CD14-positive monocyte (primary cell): ENCODE measurements around the gene CEACAM16. TPM values are rescaled to one million over a fixed set of nuclear protein-coding genes. Genes with fewer than 3 reads are reported as not detected.

Experiments used
- DNase-seq, 3 donors: peaks; one replicate each; pipeline ENCODE4 v3.0.0-alpha.2; 2011 to 2022
- H2AFZ ChIP-seq: 2 replicates; pipeline ENCODE4 v1.6.0; 2012; ENCODE audit warnings: mild to moderate bottlenecking, low read depth, low read length, inconsistent platforms; ENCODE audit not compliant: insufficient read depth, poor library complexity, severe bottlenecking
- H3K27ac ChIP-seq, 2 donors: 1 replicate in 1 of 2; 2 replicates in 1 of 2; pipeline ENCODE4 v1.5.1; 2012 to 2013; ENCODE audit warnings: low read length in 2 of 2, control low read depth in 1 of 2, inconsistent platforms in 1 of 2, low read depth in 1 of 2, mild to moderate bottlenecking in 1 of 2
- H3K27me3 ChIP-seq, 2 donors: one replicate each; pipeline versions ENCODE4 v1.6.0 to v1.6.1; 2011 to 2013; ENCODE audit warnings: low read length in 2 of 2; ENCODE audit not compliant: control insufficient read depth in 2 of 2, insufficient read depth in 2 of 2
- H3K36me3 ChIP-seq, 2 donors: replicated peaks in 1 of 2; 1 replicate in 1 of 2; 2 replicates in 1 of 2; pipeline versions ENCODE4 v1.5.1 to v1.6.1; 2012 to 2013; ENCODE audit warnings: low read length in 2 of 2, control low read depth in 1 of 2, inconsistent platforms in 1 of 2, mild to moderate bottlenecking in 1 of 2; ENCODE audit not compliant: insufficient read depth in 2 of 2, control insufficient read depth in 1 of 2
- H3K4me1 ChIP-seq, 2 donors: 1 replicate in 1 of 2; 2 replicates in 1 of 2; pipeline versions ENCODE4 v1.5.1 to v1.6.1; 2012 to 2013; ENCODE audit warnings: low read length in 2 of 2, control low read depth in 1 of 2, inconsistent platforms in 1 of 2, mild to moderate bottlenecking in 1 of 2, moderate library complexity in 1 of 2; ENCODE audit not compliant: insufficient read depth in 2 of 2, control insufficient read depth in 1 of 2
- H3K4me2 ChIP-seq: replicated peaks from 2 replicates; pipeline ENCODE3; 2012; ENCODE audit warnings: low read length, moderate library complexity, mild to moderate bottlenecking; ENCODE audit not compliant: poor library complexity, severe bottlenecking; ENCODE audit errors: extremely low read depth
- H3K4me3 ChIP-seq, 3 experiments: fragments of 200-600 bp in 1 of 3; sonication (generic) in 1 of 3; replicated peaks in 1 of 3; 1 replicate in 2 of 3; 2 replicates in 1 of 3; pipeline ENCODE4 v1.5.1; 2011 to 2013; ENCODE audit warnings: low read length in 3 of 3, mild to moderate bottlenecking in 3 of 3, control low read depth in 2 of 3, low read depth in 2 of 3, inconsistent platforms in 1 of 3, moderate library complexity in 1 of 3
- H3K79me2 ChIP-seq: 2 replicates; pipeline ENCODE4 v1.6.0; 2012; ENCODE audit warnings: mild to moderate bottlenecking, control low read depth, inconsistent platforms, low read length, moderate library complexity; ENCODE audit not compliant: insufficient read depth
- H3K9ac ChIP-seq: 2 replicates; pipeline ENCODE4 v1.6.0; 2017; ENCODE audit warnings: low read length, mild to moderate bottlenecking; ENCODE audit not compliant: insufficient read depth, poor library complexity, severe bottlenecking
- H3K9me3 ChIP-seq, 2 donors: replicated peaks in 1 of 2; 1 replicate in 1 of 2; 2 replicates in 1 of 2; pipeline versions ENCODE4 v1.5.1 to v1.6.1; 2012 to 2013; ENCODE audit warnings: low read length in 2 of 2, control low read depth in 1 of 2; ENCODE audit not compliant: control insufficient read depth in 1 of 2, insufficient read depth in 1 of 2
- H4K20me1 ChIP-seq: 2 replicates; pipeline ENCODE4 v1.6.0; 2012; ENCODE audit warnings: mild to moderate bottlenecking, low read length, control low read depth, moderate library complexity; ENCODE audit not compliant: insufficient read depth
- H3K27ac Mint-ChIP-seq, 7 donors: one replicate each; pipeline ENCODE4 v1.8.0; 2020; ENCODE audit warnings: mild to moderate bottlenecking in 7 of 7, mixed read lengths in 7 of 7, moderate library complexity in 6 of 7, inconsistent platforms in 2 of 7
- H3K27me3 Mint-ChIP-seq, 3 donors: one replicate each; pipeline ENCODE4 v1.8.0; 2021 to 2022; ENCODE audit warnings: low read depth in 3 of 3, mild to moderate bottlenecking in 3 of 3, mixed read lengths in 3 of 3, moderate library complexity in 3 of 3, inconsistent platforms in 1 of 3
- H3K36me3 Mint-ChIP-seq, 2 donors: one replicate each; pipeline ENCODE4 v1.8.0; 2020; ENCODE audit warnings: mixed read lengths in 2 of 2, inconsistent platforms in 1 of 2, mild to moderate bottlenecking in 1 of 2
- H3K4me1 Mint-ChIP-seq: one replicate; pipeline ENCODE4 v1.8.0; 2020; ENCODE audit warnings: mild to moderate bottlenecking, mixed read lengths
- H3K4me3 Mint-ChIP-seq, 2 donors: one replicate each; pipeline ENCODE4 v1.8.0; 2020; ENCODE audit warnings: mild to moderate bottlenecking in 2 of 2, mixed read lengths in 2 of 2, moderate library complexity in 1 of 2
- H3K9me3 Mint-ChIP-seq, 7 donors: one replicate each; pipeline ENCODE4 v1.8.0; 2020 to 2022; ENCODE audit warnings: mixed read lengths in 7 of 7, mild to moderate bottlenecking in 6 of 7, moderate library complexity in 6 of 7, inconsistent platforms in 2 of 7
- CTCF ChIP-seq: fragments of 200-600 bp; IDR thresholded peaks from one replicate; pipeline ENCODE4 v1.8.0; 2022; ENCODE audit warnings: antibody characterized with exemption, mild to moderate bottlenecking
- WGBS: methylation state at CpG from one replicate; pipeline ENCODE4 v1.1.5; 2013; ENCODE audit warnings: missing lambda C conversion rate; ENCODE audit not compliant: insufficient coverage; 5-methylcytosine and 5-hydroxymethylcytosine counted together
- intact Hi-C, 2 donors: fragments of 100-400 bp; cut with micrococcal nuclease; formaldehyde crosslinking; loops; one replicate each; pipeline versions ENCODE4 v1.15.0 to v1.15.1; 2023
- polyA plus RNA-seq, 3 donors: library from polyadenylated mRNA; depleted of rRNA in 1 of 3; unstranded in 2 of 3; stranded (reverse) in 1 of 3; fragments of 300-500 nt in 2 of 3; fragments of >200 nt in 1 of 3; fragmentation: Illumina TruSeq in 2 of 3; gene quantifications; 1 replicate in 2 of 3; 2 replicates in 1 of 3; pipeline ENCODE4 v1.2.3, GENCODE V29; 2012 to 2021

The CEACAM16 gene
- polyA plus RNA-seq, 3 donors: not detected

- no peaks in the 10 kb centered on the region for H4K20me1 ChIP-seq
- H3K9ac ChIP-seq: no peak overlapping the region
- H3K36me3 ChIP-seq: peaks cover 47 to 66% of the 10 kb centered on the region in 2 donors
- Mint-ChIP-seq H3K27me3 (peaks cover 0 to 6% (median 1%) of the 10 kb centered on the region in 3 donors), H3K9me3 (no peaks in the 10 kb centered on the region), H3K4me3 (no peak overlapping the region), H3K27ac (no peak overlapping the region), H3K36me3 (peaks cover 48 to 58% of the 10 kb centered on the region in 2 donors), H3K4me1 (peaks cover 6% of the 10 kb centered on the region)
- H3K4me2 ChIP-seq: no peak overlapping the region
- DNase-seq: no peak
- no peaks in the 10 kb centered on the region for H3K27me3 ChIP-seq
- TF ChIP-seq CTCF: no peak
- no peak overlapping the region for H2AFZ ChIP-seq
- H3K27ac ChIP-seq: no peak overlapping the region
- no peaks in the 10 kb centered on the region for H3K79me2 ChIP-seq
- H3K9me3 ChIP-seq: no peaks in the 10 kb centered on the region
- intact Hi-C loops: no loop called here
- WGBS: 96% methylated on average over 4 of the region's 7 CpGs
- H3K4me3 ChIP-seq: no peak overlapping the region
- no peaks in the 10 kb centered on the region for H3K4me1 ChIP-seq
These were observed 37.0 kb upstream of the CEACAM16 start for GRCh38 chr19:44661904-44662303.

GRCh38 chr19:44662691-44663385 is 36.1 kb upstream of the CEACAM16 start:
- no peak for DNase-seq
- no peaks in the 10 kb centered on the region for H3K79me2 ChIP-seq
- no peak overlapping the region for H3K4me3 Mint-ChIP-seq
- H3K9me3 Mint-ChIP-seq: no peaks in the 10 kb centered on the region
- H3K9ac ChIP-seq: no peak overlapping the region
- no peaks in the 10 kb centered on the region for H3K27me3 ChIP-seq
- H3K4me1 Mint-ChIP-seq: no peaks in the 10 kb centered on the region
- no peaks in the 10 kb centered on the region for H3K9me3 ChIP-seq
- H2AFZ ChIP-seq: no peak overlapping the region
- peaks cover 45 to 52% of the 10 kb centered on the region in 2 donors for H3K36me3 Mint-ChIP-seq
- intact Hi-C loops: no loop called here
- no peaks in the 10 kb centered on the region for H4K20me1 ChIP-seq
- no peak overlapping the region for H3K4me2 ChIP-seq
- H3K4me3 ChIP-seq: no peak overlapping the region
- 96% methylated on average over 6 of the region's 7 CpGs for WGBS
- no peak overlapping the region for H3K27ac Mint-ChIP-seq
- no peaks in the 10 kb centered on the region for H3K4me1 ChIP-seq
- TF ChIP-seq CTCF: no peak
- peaks cover 0 to 4% (median 1%) of the 10 kb centered on the region in 3 donors for H3K27me3 Mint-ChIP-seq
- H3K27ac ChIP-seq: no peak overlapping the region
- peaks cover 43 to 60% of the 10 kb centered on the region in 2 donors for H3K36me3 ChIP-seq
